H1 (cell line): ENCODE data around the gene CLMP. TPM values are rescaled to one million over a fixed set of nuclear protein-coding genes. Genes with fewer than 3 reads are reported as not detected.

ENCODE experiments used
- CTCF ChIA-PET: fragments of 300-600 bp; sonication (Branson Sonifier 250); formaldehyde crosslinking; loops from one replicate; lab custom pipeline; 2021; ENCODE audit not compliant: partially characterized antibody; lab: Charles Lee
- POLR2A ChIA-PET: fragments of 300-600 bp; sonication (Branson Sonifier 250); formaldehyde crosslinking; loops from one replicate; lab custom pipeline; 2021; ENCODE audit warnings: inconsistent platforms; ENCODE audit not compliant: partially characterized antibody; lab: Charles Lee
- DNase-seq, 2 experiments: peaks; one replicate each; pipeline versions ENCODE4 v3.0.0 to v3.0.0-alpha.2; 2010 to 2022; ENCODE audit warnings: low spot score in 2 of 2, low read depth in 1 of 2, mixed read lengths in 1 of 2
- FAIRE-seq: peaks from 2 replicates; lab custom pipeline; 2011; peaks lifted over from hg19 to GRCh38; lab: Jason Lieb, UNC
- H2AFZ ChIP-seq: 2 replicates; pipeline ENCODE4 v1.8.1; 2012; ENCODE audit warnings: low read length, inconsistent platforms
- H2AK5ac ChIP-seq: 2 replicates; pipeline ENCODE4 v1.6.1; 2013; ENCODE audit warnings: low read depth, low read length
- H2BK120ac ChIP-seq: replicated peaks from 2 replicates; pipeline ENCODE3; 2013; ENCODE audit warnings: low read depth, low read length, inconsistent platforms
- H2BK12ac ChIP-seq: 2 replicates; pipeline ENCODE4 v1.6.1; 2013; ENCODE audit warnings: low read depth, low read length
- H2BK15ac ChIP-seq: 2 replicates; pipeline ENCODE4 v1.6.1; 2013; ENCODE audit warnings: low read length
- H2BK20ac ChIP-seq: 2 replicates; pipeline ENCODE4 v1.6.1; 2013; ENCODE audit warnings: low read length
- H2BK5ac ChIP-seq: 2 replicates; pipeline ENCODE4 v1.6.1; 2013; ENCODE audit warnings: low read depth, low read length
- H3K14ac ChIP-seq: 2 replicates; pipeline ENCODE4 v1.6.1; 2013; ENCODE audit warnings: inconsistent platforms; ENCODE audit not compliant: insufficient read length
- H3K18ac ChIP-seq: 2 replicates; pipeline ENCODE4 v1.6.1; 2013; ENCODE audit warnings: low read length; ENCODE audit errors: extremely low read depth
- H3K23ac ChIP-seq: 2 replicates; pipeline ENCODE4 v1.6.1; 2013; ENCODE audit warnings: inconsistent platforms; ENCODE audit not compliant: insufficient read length
- H3K23me2 ChIP-seq: 2 replicates; pipeline ENCODE4 v1.6.1; 2013; ENCODE audit warnings: low read depth, low read length
- H3K27ac ChIP-seq: 2 replicates; pipeline ENCODE4 v1.6.1; 2011; ENCODE audit warnings: low read depth, low read length, inconsistent platforms
- H3K27me3 ChIP-seq, 4 experiments: replicated peaks in 1 of 4; 1 replicate in 1 of 4; 2 replicates in 3 of 4; pipeline versions ENCODE4 v1.6.1 to v1.8.1; 2011 to 2013; ENCODE audit warnings: low read length in 3 of 4, mild to moderate bottlenecking in 3 of 4, inconsistent platforms in 2 of 4, mixed read lengths in 2 of 4, moderate library complexity in 1 of 4; ENCODE audit not compliant: control insufficient read depth in 3 of 4, insufficient read depth in 3 of 4; ENCODE audit errors: extremely low read depth in 1 of 4
- H3K36me3 ChIP-seq, 4 experiments: 2 replicates each; pipeline versions ENCODE4 v1.6.1 to v1.8.1; 2011 to 2013; ENCODE audit warnings: mild to moderate bottlenecking in 4 of 4, low read length in 3 of 4, moderate library complexity in 2 of 4, control low read depth in 1 of 4, inconsistent platforms in 1 of 4; ENCODE audit not compliant: insufficient read depth in 4 of 4, control insufficient read depth in 2 of 4
- H3K4ac ChIP-seq: replicated peaks from 2 replicates; pipeline ENCODE3; 2013; ENCODE audit warnings: low read length, low read depth, mixed read lengths, inconsistent platforms; ENCODE audit not compliant: insufficient read length
- H3K4me1 ChIP-seq, 4 experiments: replicated peaks in 1 of 4; 1 replicate in 1 of 4; 2 replicates in 3 of 4; pipeline versions ENCODE4 v1.6.1 to v1.8.1; 2011 to 2013; ENCODE audit warnings: low read length in 3 of 4, inconsistent platforms in 2 of 4, mixed read lengths in 1 of 4; ENCODE audit not compliant: insufficient read depth in 4 of 4, control insufficient read depth in 3 of 4
- H3K4me2 ChIP-seq, 2 experiments: 2 replicates each; pipeline versions ENCODE4 v1.6.1 to v1.8.1; 2011 to 2013; ENCODE audit warnings: low read depth in 2 of 2, low read length in 2 of 2, control low read depth in 1 of 2, inconsistent platforms in 1 of 2, mild to moderate bottlenecking in 1 of 2; ENCODE audit not compliant: insufficient read depth in 1 of 2
- H3K4me3 ChIP-seq, 4 experiments: fragments of 200-600, 300-600 bp in 1 of 4; sonication (generic), shearing (Covaris generic), sonication (Bioruptor Twin) in 1 of 4; 2 replicates each; pipeline versions ENCODE4 v1.5.1 to v1.8.1; 2011 to 2016; ENCODE audit warnings: low read length in 4 of 4, low read depth in 3 of 4, control low read depth in 2 of 4, inconsistent platforms in 2 of 4, mild to moderate bottlenecking in 2 of 4, mixed read lengths in 1 of 4, moderate library complexity in 1 of 4; ENCODE audit not compliant: insufficient read depth in 2 of 4; ENCODE audit errors: extremely low read depth in 1 of 4
- H3K56ac ChIP-seq: replicated peaks from 2 replicates; pipeline ENCODE3; 2013; ENCODE audit warnings: low read depth, mild to moderate bottlenecking, mixed read lengths, low read length, inconsistent platforms; ENCODE audit not compliant: insufficient read length
- H3K79me1 ChIP-seq: 2 replicates; pipeline ENCODE4 v1.6.1; 2013; ENCODE audit warnings: low read depth, low read length, control low read depth
- H3K79me2 ChIP-seq, 2 experiments: 2 replicates each; pipeline versions ENCODE4 v1.6.1 to v1.8.1; 2012 to 2013; ENCODE audit warnings: low read length in 2 of 2, mild to moderate bottlenecking in 2 of 2, inconsistent platforms in 1 of 2; ENCODE audit not compliant: insufficient read depth in 2 of 2, control insufficient read depth in 1 of 2
- H3K9ac ChIP-seq, 4 experiments: replicated peaks in 1 of 4; 1 replicate in 1 of 4; 2 replicates in 3 of 4; pipeline versions ENCODE4 v1.6.1 to v1.8.1; 2011 to 2013; ENCODE audit warnings: low read depth in 3 of 4, low read length in 3 of 4, control low read depth in 2 of 4, mild to moderate bottlenecking in 2 of 4, moderate library complexity in 2 of 4, inconsistent platforms in 1 of 4; ENCODE audit errors: extremely low read depth in 1 of 4
- H3K9me3 ChIP-seq, 2 experiments: 2 replicates each; pipeline versions ENCODE4 v1.6.1 to v1.8.1; 2012 to 2013; ENCODE audit warnings: mild to moderate bottlenecking in 2 of 2, moderate library complexity in 2 of 2, control low read depth in 1 of 2, inconsistent platforms in 1 of 2, low read depth in 1 of 2, low read length in 1 of 2, mixed read lengths in 1 of 2; ENCODE audit not compliant: insufficient read depth in 2 of 2
- H4K20me1 ChIP-seq, 2 experiments: replicated peaks in 1 of 2; 2 replicates each; pipeline versions ENCODE3 to v1.8.1; 2011 to 2013; ENCODE audit warnings: inconsistent platforms in 2 of 2, low read length in 2 of 2, mild to moderate bottlenecking in 1 of 2; ENCODE audit not compliant: insufficient read depth in 2 of 2, control insufficient read depth in 1 of 2
- H4K5ac ChIP-seq: 2 replicates; pipeline ENCODE4 v1.6.1; 2013; ENCODE audit warnings: low read length, low read depth, mixed read lengths, inconsistent platforms; ENCODE audit not compliant: insufficient read length
- H4K8ac ChIP-seq: 2 replicates; pipeline ENCODE4 v1.8.0; 2013; ENCODE audit warnings: mild to moderate bottlenecking, moderate library complexity, low read length, inconsistent platforms; ENCODE audit not compliant: insufficient read depth; ENCODE audit errors: extremely low read depth
- H4K91ac ChIP-seq: replicated peaks from 2 replicates; pipeline ENCODE3; 2013; ENCODE audit warnings: low read length, mixed read lengths, inconsistent platforms; ENCODE audit not compliant: insufficient read length
- RBBP5 ChIP-seq: IDR thresholded peaks from 2 replicates; pipeline ENCODE4 v1.7.1; 2012; ENCODE audit warnings: low read depth, mild to moderate bottlenecking, inconsistent platforms, low read length, moderate library complexity, borderline replicate concordance
- TAF7 ChIP-seq: optimal IDR thresholded peaks from 2 replicates; pipeline ENCODE3; 2011; ENCODE audit warnings: low read depth, mild to moderate bottlenecking, inconsistent platforms, low read length, moderate library complexity, borderline replicate concordance
- WGBS, 2 experiments: shearing (Covaris generic) in 1 of 2; methylation state at CpG; one replicate each; pipeline versions ENCODE4 v1.1.6 to v1.1.7; 2013 to 2015; ENCODE audit warnings: low lambda C conversion rate in 2 of 2, mixed read lengths in 2 of 2, inconsistent platforms in 1 of 2, low coverage in 1 of 2, missing lambda C conversion rate in 1 of 2; ENCODE audit not compliant: insufficient replicate concordance in 2 of 2, insufficient coverage in 1 of 2, insufficient read length in 1 of 2; ENCODE audit errors: extremely low coverage in 1 of 2, missing lambda C conversion rate in 1 of 2; 5-methylcytosine and 5-hydroxymethylcytosine counted together
- polyA plus RNA-seq, 7 experiments: library from polyadenylated mRNA; depleted of rRNA in 3 of 7; stranded (reverse) in 5 of 7; unstranded in 2 of 7; fragments of >200 nt in 5 of 7; fragments of 200-250 nt in 2 of 7; gene quantifications; 1 replicate in 5 of 7; 2 replicates in 1 of 7; 4 replicates in 1 of 7; pipeline versions ENCODE4 v1.2.1 to v1.2.3, GENCODE V29; 2011 to 2013; ENCODE audit warnings: missing spikeins in 2 of 7, mixed read lengths in 2 of 7
- total RNA-seq: library from RNA; stranded (reverse); fragmentation: NEBNext Ultra II Directional; extraction: Animal tissue kit (Norgen Biotek cat#: 25700); gene quantifications from 2 replicates; pipeline ENCODE4 v1.2.1, GENCODE V29; 2021

Gene CLMP
- total and polyA plus RNA-seq, 2 of the 8 experiments (the other 6 are each of a cell fraction or from before 2014, with no cell fraction given), result 9.9 to 24.1 TPM

DNA sequence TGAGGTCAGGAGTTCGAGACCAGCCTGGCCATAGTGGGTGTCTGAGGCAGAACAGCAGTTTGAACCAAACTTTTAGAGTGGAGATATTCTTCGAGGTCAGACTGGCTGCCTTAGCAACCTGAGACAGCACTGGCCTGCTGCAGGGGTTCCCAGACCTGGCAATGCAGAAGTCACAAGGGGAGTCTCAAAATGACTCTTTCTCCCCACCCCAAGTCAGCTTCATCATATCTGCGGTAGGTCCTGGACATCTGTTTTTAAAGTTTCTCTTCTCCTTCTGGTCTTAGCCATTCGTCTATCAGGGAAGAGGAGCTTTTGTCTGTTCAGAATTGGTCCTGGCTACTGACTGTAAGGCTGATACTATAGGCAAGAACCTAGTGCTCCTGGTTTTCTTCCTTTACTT lies 14.5 kb upstream of the CLMP start:
- Histone ChIP-seq H2BK20ac (no peak overlapping the region), H3K18ac (no peak overlapping the region), H4K20me1 (no peaks in the 10 kb centered on the region), H3K4me2 (no peak overlapping the region), H2AK5ac (no peak overlapping the region), H3K23me2 (no peaks in the 10 kb centered on the region), H3K14ac (no peak overlapping the region), H3K27ac (no peak overlapping the region), H4K91ac (no peak overlapping the region), H2AFZ (no peak overlapping the region), H3K4ac (no peak overlapping the region), H3K27me3 (no peaks in the 10 kb centered on the region; a peak in 1 of 7 replicates), H3K4me3 (no peak overlapping the region), H2BK12ac (0 out of 2 replicates have a peak overlapping the region, but pooled peaks have one; percentile 44), H3K79me2 (no peaks in the 10 kb centered on the region), H4K8ac (no peak overlapping the region), H3K56ac (no peak overlapping the region), H3K23ac (no peak overlapping the region), H2BK15ac (no peak overlapping the region), H3K4me1 (peaks cover 0 to 9% (median 5%) of the 10 kb centered on the region in 4 experiments; a peak in 5 of 7 replicates), H3K79me1 (no peaks in the 10 kb centered on the region), H3K9ac (no peak overlapping the region), H2BK120ac (no peak overlapping the region), H4K5ac (no peak overlapping the region), H3K9me3 (no peaks in the 10 kb centered on the region), H2BK5ac (no peak overlapping the region), H3K36me3 (no peaks in the 10 kb centered on the region)
- FAIRE-seq (no peak), DNase-seq (no peak)
- TF ChIP-seq RBBP5, result no peak
- TF ChIP-seq TAF7, result no peak
- 91% methylated on average over 4 of the region's 4 CpGs; no CpG with 5 or more reads in 1 of the 2 experiments for WGBS, 2 experiments
- ChIA-PET CTCF (interaction anchor here (0.7 to 1.7 kb wide), 4 partner anchors 9 to 64 kb away, joined by 3 to 8 read pairs (median 4); no protein-coding TSS in a partner anchor), POLR2A (interaction anchor here (0.8 to 2.2 kb wide), 3 partner anchors 14 to 20 kb away, joined by 3 to 8 read pairs (median 3); partner anchors contain the start of gene CLMP)
